ENCODE results near the gene PLEKHH3.

DNA sequence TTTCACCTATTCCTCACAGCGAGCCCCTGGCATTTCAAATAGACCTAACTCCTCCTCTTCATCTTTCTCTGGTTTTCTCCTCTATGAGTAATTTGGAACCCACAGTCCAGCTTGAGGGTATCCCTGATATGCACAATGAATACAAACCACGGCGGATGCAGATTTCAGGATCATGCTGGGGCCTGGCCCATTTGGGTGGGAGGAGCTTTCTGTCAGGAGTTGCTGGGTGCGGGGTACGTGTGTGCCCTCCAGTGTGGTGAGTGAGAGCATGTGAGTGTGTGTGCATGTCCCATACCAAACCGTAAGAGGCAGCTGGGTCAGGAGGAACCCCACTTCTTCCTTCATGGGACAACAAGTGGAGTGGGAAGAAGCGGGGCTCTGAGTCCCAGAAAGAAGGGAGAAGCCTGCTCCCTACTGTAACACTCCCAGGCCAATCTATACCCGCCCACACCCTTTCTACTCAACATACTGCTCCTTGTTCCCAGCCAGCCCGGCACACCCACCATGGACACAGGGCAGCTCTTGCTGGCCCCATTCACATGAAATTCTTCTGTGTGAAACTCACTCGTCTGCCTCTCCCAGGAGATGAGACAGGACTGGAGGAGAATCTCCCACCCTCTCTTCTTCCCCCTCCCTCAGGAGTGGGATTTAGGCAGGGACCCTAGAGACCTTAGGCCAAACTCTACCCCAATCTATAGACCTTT lies 23.9 kb upstream of the PLEKHH3 start:
- TF ChIP-seq, protein P1, sequence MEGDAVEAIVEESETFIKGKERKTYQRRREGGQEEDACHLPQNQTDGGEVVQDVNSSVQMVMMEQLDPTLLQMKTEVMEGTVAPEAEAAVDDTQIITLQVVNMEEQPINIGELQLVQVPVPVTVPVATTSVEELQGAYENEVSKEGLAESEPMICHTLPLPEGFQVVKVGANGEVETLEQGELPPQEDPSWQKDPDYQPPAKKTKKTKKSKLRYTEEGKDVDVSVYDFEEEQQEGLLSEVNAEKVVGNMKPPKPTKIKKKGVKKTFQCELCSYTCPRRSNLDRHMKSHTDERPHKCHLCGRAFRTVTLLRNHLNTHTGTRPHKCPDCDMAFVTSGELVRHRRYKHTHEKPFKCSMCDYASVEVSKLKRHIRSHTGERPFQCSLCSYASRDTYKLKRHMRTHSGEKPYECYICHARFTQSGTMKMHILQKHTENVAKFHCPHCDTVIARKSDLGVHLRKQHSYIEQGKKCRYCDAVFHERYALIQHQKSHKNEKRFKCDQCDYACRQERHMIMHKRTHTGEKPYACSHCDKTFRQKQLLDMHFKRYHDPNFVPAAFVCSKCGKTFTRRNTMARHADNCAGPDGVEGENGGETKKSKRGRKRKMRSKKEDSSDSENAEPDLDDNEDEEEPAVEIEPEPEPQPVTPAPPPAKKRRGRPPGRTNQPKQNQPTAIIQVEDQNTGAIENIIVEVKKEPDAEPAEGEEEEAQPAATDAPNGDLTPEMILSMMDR (IDR thresholded peaks at IDR 0.05 in 8 of 11, conservative IDR thresholded peaks at IDR 0.05 in 3 of 11) = no peak
- no peak for TF ChIP-seq POLR2AphosphoS5 (IDR thresholded peaks at IDR 0.05)
- no peak for TF ChIP-seq POLR2A (IDR thresholded peaks at IDR 0.05)

Data from spleen (tissue), 7 donors.